H9 (cell line): ENCODE results near the gene FUT6. TPM values are rescaled to one million over a fixed set of nuclear protein-coding genes. Genes with fewer than 3 reads are reported as not detected.

ENCODE experiments used
- DNase-seq: peaks from one replicate; pipeline ENCODE4 v3.0.0-alpha.2; 2017
- H2AFZ ChIP-seq: one replicate; pipeline ENCODE4 v1.6.1; 2013; ENCODE audit warnings: mild to moderate bottlenecking, low read length, control low read depth, moderate library complexity
- H2AK5ac ChIP-seq: 2 replicates; pipeline ENCODE4 v1.6.1; 2013; ENCODE audit warnings: low read length, control low read depth, mixed read lengths; ENCODE audit not compliant: insufficient read length
- H2BK120ac ChIP-seq: one replicate; pipeline ENCODE4 v1.6.1; 2013; ENCODE audit warnings: low read depth, mild to moderate bottlenecking, low read length, control low read depth, inconsistent platforms; ENCODE audit not compliant: poor library complexity, severe bottlenecking
- H2BK12ac ChIP-seq: 2 replicates; pipeline ENCODE4 v1.6.1; 2013; ENCODE audit warnings: low read length, control low read depth, mixed read lengths, low read depth; ENCODE audit not compliant: insufficient read length
- H2BK15ac ChIP-seq: 2 replicates; pipeline ENCODE4 v1.6.1; 2013; ENCODE audit warnings: low read depth, low read length, control low read depth
- H2BK20ac ChIP-seq: one replicate; pipeline ENCODE4 v1.6.1; 2013; ENCODE audit warnings: low read depth, mild to moderate bottlenecking, low read length, control low read depth, inconsistent platforms; ENCODE audit not compliant: poor library complexity, severe bottlenecking
- H2BK5ac ChIP-seq: 2 replicates; pipeline ENCODE4 v1.6.1; 2013; ENCODE audit warnings: low read length, control low read depth, mixed read lengths; ENCODE audit not compliant: insufficient read length
- H3K14ac ChIP-seq: 2 replicates; pipeline ENCODE4 v1.6.1; 2013; ENCODE audit warnings: low read length, control low read depth; ENCODE audit not compliant: insufficient read depth
- H3K18ac ChIP-seq: 2 replicates; pipeline ENCODE4 v1.6.1; 2013; ENCODE audit warnings: low read depth, mild to moderate bottlenecking, mixed read lengths, low read length, control low read depth; ENCODE audit not compliant: insufficient read length
- H3K23ac ChIP-seq: 2 replicates; pipeline ENCODE4 v1.6.1; 2013; ENCODE audit warnings: low read length, control low read depth, mixed read lengths, low read depth; ENCODE audit not compliant: insufficient read length
- H3K23me2 ChIP-seq: 2 replicates; pipeline ENCODE4 v1.6.1; 2013; ENCODE audit warnings: low read depth, mild to moderate bottlenecking, mixed read lengths, low read length, control low read depth; ENCODE audit not compliant: insufficient read length, poor library complexity, severe bottlenecking
- H3K27ac ChIP-seq: 2 replicates; pipeline ENCODE4 v1.5.1; 2013; ENCODE audit warnings: low read length, control low read depth, mixed read lengths, low read depth; ENCODE audit not compliant: insufficient read length
- H3K27me3 ChIP-seq: 2 replicates; pipeline ENCODE4 v1.6.1; 2013; ENCODE audit warnings: low read length, control low read depth, inconsistent platforms; ENCODE audit not compliant: insufficient read depth
- H3K4ac ChIP-seq: 2 replicates; pipeline ENCODE4 v1.6.1; 2013; ENCODE audit warnings: low read depth, mild to moderate bottlenecking, control low read depth, inconsistent platforms, low read length, moderate library complexity
- H3K4me1 ChIP-seq: 2 replicates; pipeline ENCODE4 v1.6.1; 2013; ENCODE audit warnings: low read length, control low read depth, inconsistent platforms; ENCODE audit not compliant: insufficient read depth
- H3K4me2 ChIP-seq: 2 replicates; pipeline ENCODE4 v1.6.1; 2013; ENCODE audit warnings: low read length, control low read depth, mixed read lengths; ENCODE audit not compliant: insufficient read length, insufficient read depth
- H3K56ac ChIP-seq: 2 replicates; pipeline ENCODE4 v1.6.1; 2013; ENCODE audit warnings: low read depth, mild to moderate bottlenecking, mixed read lengths, low read length, control low read depth; ENCODE audit not compliant: insufficient read length
- H3K79me1 ChIP-seq: 2 replicates; pipeline ENCODE4 v1.6.1; 2013; ENCODE audit warnings: low read depth, mild to moderate bottlenecking, moderate library complexity, low read length, control low read depth, inconsistent platforms; ENCODE audit not compliant: insufficient read depth, poor library complexity, severe bottlenecking
- H3K79me2 ChIP-seq: 2 replicates; pipeline ENCODE4 v1.6.1; 2013; ENCODE audit warnings: low read length, control low read depth, inconsistent platforms; ENCODE audit not compliant: insufficient read depth
- H3K9ac ChIP-seq: 2 replicates; pipeline ENCODE4 v1.6.1; 2013; ENCODE audit warnings: low read length, control low read depth, mixed read lengths; ENCODE audit not compliant: insufficient read length; ENCODE audit errors: extremely low read depth
- H3K9me3 ChIP-seq: one replicate; pipeline ENCODE4 v1.6.1; 2013; ENCODE audit warnings: low read depth, low read length, inconsistent platforms; ENCODE audit not compliant: control insufficient read depth
- H3T11ph ChIP-seq: one replicate; pipeline ENCODE4 v1.6.1; 2013; ENCODE audit warnings: mild to moderate bottlenecking, low read length, control low read depth, inconsistent platforms
- H4K20me1 ChIP-seq: one replicate; pipeline ENCODE4 v1.6.1; 2013; ENCODE audit not compliant: control insufficient read depth, insufficient read length, insufficient read depth
- H4K5ac ChIP-seq: 2 replicates; pipeline ENCODE4 v1.6.1; 2013; ENCODE audit warnings: low read depth, mild to moderate bottlenecking, mixed read lengths, low read length, control low read depth; ENCODE audit not compliant: insufficient read length
- H4K8ac ChIP-seq: replicated peaks from 2 replicates; pipeline ENCODE4 v1.6.1; 2013; ENCODE audit warnings: low read length, control low read depth, mixed read lengths, low read depth; ENCODE audit not compliant: insufficient read length
- H4K91ac ChIP-seq: 2 replicates; pipeline ENCODE4 v1.6.1; 2013; ENCODE audit warnings: low read depth, mild to moderate bottlenecking, moderate library complexity, mixed read lengths, low read length, control low read depth; ENCODE audit not compliant: insufficient read length
- H3K27ac Mint-ChIP-seq, 3 experiments: 2 replicates in 2 of 3; 3 replicates in 1 of 3; pipeline ENCODE4 v1.8.0; 2020 to 2021; ENCODE audit warnings: mixed read lengths in 3 of 3, mild to moderate bottlenecking in 1 of 3, moderate library complexity in 1 of 3
- H3K27me3 Mint-ChIP-seq: 2 replicates; pipeline ENCODE4 v1.8.0; 2021; ENCODE audit warnings: low read depth, mild to moderate bottlenecking, moderate library complexity, mixed read lengths
- H3K36me3 Mint-ChIP-seq, 3 experiments: 2 replicates in 2 of 3; 3 replicates in 1 of 3; pipeline ENCODE4 v1.8.0; 2020 to 2021; ENCODE audit warnings: low read depth in 3 of 3, mixed read lengths in 3 of 3; ENCODE audit not compliant: insufficient read depth in 1 of 3
- H3K4me1 Mint-ChIP-seq, 2 experiments: 2 replicates each; pipeline ENCODE4 v1.8.0; 2020; ENCODE audit warnings: mixed read lengths in 2 of 2
- H3K4me3 Mint-ChIP-seq, 2 experiments: 2 replicates in 1 of 2; 3 replicates in 1 of 2; pipeline ENCODE4 v1.8.0; 2020 to 2021; ENCODE audit warnings: mild to moderate bottlenecking in 2 of 2, mixed read lengths in 2 of 2, moderate library complexity in 1 of 2
- H3K9me3 Mint-ChIP-seq, 2 experiments: 2 replicates in 1 of 2; 3 replicates in 1 of 2; pipeline ENCODE4 v1.8.0; 2020; ENCODE audit warnings: mild to moderate bottlenecking in 2 of 2, mixed read lengths in 2 of 2, moderate library complexity in 1 of 2
- CTCF ChIP-seq: fragments of 200-600 bp; sonication (generic); conservative IDR thresholded peaks from 3 replicates; pipeline ENCODE4 v1.8.0; 2021; ENCODE audit warnings: antibody characterized with exemption, mild to moderate bottlenecking
- WGBS: extraction: QIAGEN DNeasy Blood & Tissue Kit; methylation state at CpG from one replicate; pipeline ENCODE4 v1.1.7; 2013; ENCODE audit warnings: missing lambda C conversion rate, low lambda C conversion rate, mixed read lengths; ENCODE audit not compliant: insufficient read length; ENCODE audit errors: extremely low coverage; 5-methylcytosine and 5-hydroxymethylcytosine counted together
- total RNA-seq: library from RNA; stranded (reverse); gene quantifications from 2 replicates; pipeline ENCODE4 v1.2.1, GENCODE V29; 2021

The FUT6 gene
- total RNA-seq, 1 experiment from 2014 or later = 0.13 TPM

GRCh38 chr19:5865772-5866171 is 26.3 kb upstream of the FUT6 start:
- Mint-ChIP-seq H3K4me3 (no peak overlapping the region), H3K27ac (peak overlapping the region in 1 of 3 experiments; percentile 95; a peak in 1 of 7 replicates), H3K27me3 (peaks cover 27% of the 10 kb centered on the region), H3K9me3 (no peaks in the 10 kb centered on the region), H3K36me3 (no peaks in the 10 kb centered on the region), H3K4me1 (no peaks in the 10 kb centered on the region; a peak in 1 of 4 replicates)
- H4K91ac ChIP-seq = no peak overlapping the region
- no peak overlapping the region for H3K56ac ChIP-seq
- no peak overlapping the region for H2BK120ac ChIP-seq
- no peaks in the 10 kb centered on the region for H3K79me2 ChIP-seq
- no peak overlapping the region for H2BK5ac ChIP-seq
- H2BK12ac ChIP-seq = no peak overlapping the region
- no peak overlapping the region for H2BK15ac ChIP-seq
- no peak for DNase-seq
- no peak overlapping the region for H3K18ac ChIP-seq
- no peak overlapping the region for H2AFZ ChIP-seq
- no peak overlapping the region for H3K4ac ChIP-seq
- H3K4me2 ChIP-seq = no peak overlapping the region
- H3K4me1 ChIP-seq = no peaks in the 10 kb centered on the region
- H2AK5ac ChIP-seq = no peak overlapping the region
- H3T11ph ChIP-seq = no peak overlapping the region
- no peak overlapping the region for H4K8ac ChIP-seq
- H3K23me2 ChIP-seq = no peaks in the 10 kb centered on the region
- H3K9ac ChIP-seq = no peak overlapping the region
- no peak overlapping the region for H2BK20ac ChIP-seq
- no peak overlapping the region for H3K14ac ChIP-seq
- H4K5ac ChIP-seq = no peak overlapping the region
- no peaks in the 10 kb centered on the region for H3K9me3 ChIP-seq
- H3K79me1 ChIP-seq = no peaks in the 10 kb centered on the region
- no peaks in the 10 kb centered on the region for H4K20me1 ChIP-seq
- WGBS = no CpG with 5 or more reads among the region's 11 CpGs
- H3K27me3 ChIP-seq = no peaks in the 10 kb centered on the region
- H3K23ac ChIP-seq = no peak overlapping the region
- no peak overlapping the region for H3K27ac ChIP-seq
- no peak for TF ChIP-seq CTCF
